Measurements from ENCODE around the gene PKNOX2. TPM values are rescaled to one million over a fixed set of nuclear protein-coding genes. Genes with fewer than 3 reads are reported as not detected.

Gene PKNOX2
- total and polyA plus RNA-seq, 4 donors = 3.1 to 10.6 (median 7.9) TPM

- Histone ChIP-seq H3K36me3 (ENCODE audit: control insufficient read depth in 4 of 4, insufficient read depth in 4 of 4, low read length in 4 of 4) (peaks cover 0 to 2% (median 0%) of the 10 kb centered on the region in 4 donors), H3K27ac (ENCODE audit: low read depth in 1 of 2, low read length in 1 of 2) (no peak overlapping the region), H3K9ac (ENCODE audit: insufficient read depth in 1 of 2, low read length in 2 of 2) (no peak overlapping the region), H3K4me3 (no peak overlapping the region), H3K4me1 (ENCODE audit: control insufficient read depth in 5 of 5, insufficient read depth in 5 of 5, low read length in 5 of 5) (peaks cover 0 to 3% (median 0%) of the 10 kb centered on the region in 5 donors), H3K9me3 (ENCODE audit: control insufficient read depth in 4 of 4, insufficient read depth in 3 of 4, low read length in 3 of 4) (peaks cover 0 to 2% (median 0%) of the 10 kb centered on the region in 4 donors), H3K27me3 (ENCODE audit: control insufficient read depth in 3 of 3, insufficient read depth in 3 of 3, low read length in 2 of 3) (no peaks in the 10 kb centered on the region)
- no peak for DNase-seq
- TF ChIP-seq, protein P1, sequence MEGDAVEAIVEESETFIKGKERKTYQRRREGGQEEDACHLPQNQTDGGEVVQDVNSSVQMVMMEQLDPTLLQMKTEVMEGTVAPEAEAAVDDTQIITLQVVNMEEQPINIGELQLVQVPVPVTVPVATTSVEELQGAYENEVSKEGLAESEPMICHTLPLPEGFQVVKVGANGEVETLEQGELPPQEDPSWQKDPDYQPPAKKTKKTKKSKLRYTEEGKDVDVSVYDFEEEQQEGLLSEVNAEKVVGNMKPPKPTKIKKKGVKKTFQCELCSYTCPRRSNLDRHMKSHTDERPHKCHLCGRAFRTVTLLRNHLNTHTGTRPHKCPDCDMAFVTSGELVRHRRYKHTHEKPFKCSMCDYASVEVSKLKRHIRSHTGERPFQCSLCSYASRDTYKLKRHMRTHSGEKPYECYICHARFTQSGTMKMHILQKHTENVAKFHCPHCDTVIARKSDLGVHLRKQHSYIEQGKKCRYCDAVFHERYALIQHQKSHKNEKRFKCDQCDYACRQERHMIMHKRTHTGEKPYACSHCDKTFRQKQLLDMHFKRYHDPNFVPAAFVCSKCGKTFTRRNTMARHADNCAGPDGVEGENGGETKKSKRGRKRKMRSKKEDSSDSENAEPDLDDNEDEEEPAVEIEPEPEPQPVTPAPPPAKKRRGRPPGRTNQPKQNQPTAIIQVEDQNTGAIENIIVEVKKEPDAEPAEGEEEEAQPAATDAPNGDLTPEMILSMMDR (IDR thresholded peaks at IDR 0.05; ENCODE audit: control extremely low read depth, extremely low read depth) = no peak
- WGBS, 2 donors = 86 to 88% methylated on average over 14 of the region's 14 CpGs
- no peak for ATAC-seq (ENCODE audit: insufficient read depth, low FRiP score)
These were observed 262.4 kb downstream of the PKNOX2 start for GRCh38 chr11:125426818-125427528.

DNA sequence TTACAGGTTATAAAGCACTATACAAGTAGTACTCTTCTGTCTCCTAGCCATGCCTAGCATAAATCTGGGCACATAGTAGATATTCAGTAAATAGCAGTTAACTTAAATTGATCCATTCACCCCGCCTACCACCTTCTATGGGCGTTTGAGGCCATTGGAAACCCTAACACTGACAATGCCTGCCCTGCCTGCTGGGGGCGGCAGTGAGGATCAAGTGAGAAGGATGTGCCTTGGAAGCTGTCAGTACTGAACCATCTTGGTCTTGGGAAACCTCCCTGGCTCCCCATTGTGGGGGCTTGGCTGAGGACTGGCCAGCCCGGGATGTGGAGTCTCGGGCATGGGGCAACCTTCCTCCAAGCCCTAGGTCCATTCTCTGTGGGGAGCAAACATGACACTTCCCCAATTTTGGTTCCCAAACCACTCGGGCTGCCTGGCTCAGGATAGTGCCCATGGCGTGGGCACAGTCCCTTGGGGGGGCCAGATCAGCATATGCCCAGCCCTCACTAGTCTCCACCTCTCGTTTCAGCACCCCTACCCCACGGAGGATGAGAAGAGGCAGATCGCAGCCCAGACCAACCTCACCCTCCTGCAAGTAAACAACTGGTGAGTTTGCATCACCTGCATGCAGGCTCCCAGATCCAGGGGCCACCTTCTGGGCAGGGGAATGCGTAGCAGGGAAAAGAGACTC, 264.1 kb downstream of the PKNOX2 start:
- Histone ChIP-seq H3K9me3 (ENCODE audit: control insufficient read depth in 4 of 4, insufficient read depth in 3 of 4, low read length in 3 of 4) (no peaks in the 10 kb centered on the region), H3K27me3 (ENCODE audit: control insufficient read depth in 3 of 3, insufficient read depth in 3 of 3, low read length in 2 of 3) (no peaks in the 10 kb centered on the region), H3K4me1 (ENCODE audit: control insufficient read depth in 5 of 5, insufficient read depth in 5 of 5, low read length in 5 of 5) (peaks cover 0 to 3% (median 0%) of the 10 kb centered on the region in 5 donors), H3K4me3 (no peak overlapping the region), H3K36me3 (ENCODE audit: control insufficient read depth in 4 of 4, insufficient read depth in 4 of 4, low read length in 4 of 4) (peaks cover 0 to 4% (median 0%) of the 10 kb centered on the region in 4 donors), H3K9ac (ENCODE audit: insufficient read depth in 1 of 2, low read length in 2 of 2) (no peak overlapping the region), H3K27ac (ENCODE audit: low read depth in 1 of 2, low read length in 1 of 2) (no peak overlapping the region)
- TF ChIP-seq, protein P1 (IDR thresholded peaks at IDR 0.05; ENCODE audit: control extremely low read depth, extremely low read depth) = no peak
- DNase-seq (no peak), ATAC-seq (ENCODE audit: insufficient read depth, low FRiP score) (no peak)
- WGBS, 2 donors = 59 to 63% methylated on average over 11 of the region's 11 CpGs

GRCh38 chr11:125429174-125429707, 264.7 kb downstream of the PKNOX2 start:
- ATAC-seq (ENCODE audit: insufficient read depth, low FRiP score) = no peak
- 36 to 39% methylated on average over 6 of the region's 6 CpGs for WGBS, 2 donors
- no peaks in the 10 kb centered on the region for H3K27me3 ChIP-seq (ENCODE audit: control insufficient read depth in 3 of 3, insufficient read depth in 3 of 3, low read length in 2 of 3)
- peaks cover 0 to 4% (median 0%) of the 10 kb centered on the region in 4 donors for H3K36me3 ChIP-seq (ENCODE audit: control insufficient read depth in 4 of 4, insufficient read depth in 4 of 4, low read length in 4 of 4)
- peaks cover 0 to 3% (median 0%) of the 10 kb centered on the region in 5 donors for H3K4me1 ChIP-seq (ENCODE audit: control insufficient read depth in 5 of 5, insufficient read depth in 5 of 5, low read length in 5 of 5)
- TF ChIP-seq, protein P1 (IDR thresholded peaks at IDR 0.05; ENCODE audit: control extremely low read depth, extremely low read depth) = no peak
- H3K27ac ChIP-seq (ENCODE audit: low read depth in 1 of 2, low read length in 1 of 2) = no peak overlapping the region
- H3K9ac ChIP-seq (ENCODE audit: insufficient read depth in 1 of 2, low read length in 2 of 2) = no peak overlapping the region
- no peak overlapping the region for H3K4me3 ChIP-seq
- no peaks in the 10 kb centered on the region for H3K9me3 ChIP-seq (ENCODE audit: control insufficient read depth in 4 of 4, insufficient read depth in 3 of 4, low read length in 3 of 4)
- DNase-seq = peak; percentile 36 to 59 (median 55)

All from lung (tissue), 12 donors.